HL-60/S4 treated with retinoic acid at 250 ng/mL for 4 days and 3 days (cell line): Measurements from ENCODE around the gene CTNND1.

Source experiments
- in situ Hi-C: fragments of 300-500 bp; cut with MboI; formaldehyde crosslinking; loops from 2 replicates; pipeline ENCODE4 v1.7.0; 2022; ENCODE audit warnings: low sequenced_read_pairs

CTNND1 gene

DNA sequence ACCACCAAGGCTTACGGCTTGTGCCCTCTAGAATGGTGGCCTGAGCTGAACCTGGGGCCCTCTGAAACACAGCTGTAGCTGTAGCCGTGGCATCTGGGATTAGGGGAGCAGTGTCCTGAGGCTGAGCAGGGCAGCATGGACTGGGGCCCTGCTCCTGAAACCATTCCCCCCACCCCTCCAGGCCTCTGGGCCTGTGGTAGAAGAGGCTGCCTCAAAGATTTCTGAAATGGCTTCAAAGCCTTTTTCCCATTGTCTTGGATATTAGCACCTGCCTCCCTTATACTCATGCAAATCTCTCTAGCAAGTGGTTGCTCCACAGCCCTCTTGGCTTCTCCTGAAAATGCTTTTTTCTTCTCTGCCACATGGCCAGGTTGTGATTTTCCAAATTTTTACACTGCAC, 106.9 kb downstream of the CTNND1 start:
- in situ Hi-C loops = no loop called here
